GM19468 (cell line): ENCODE measurements around the gene NCOA5.
"Not testable (repeated sequence)": the region's sequence is repeated elsewhere in the genome, so short reads cannot be mapped to it uniquely, and the experiment has no call there.

Source experiments
- ATAC-seq: cut with Tn5 transposase; IDR thresholded peaks from one replicate; pipeline ENCODE4 v1.9.1; 2021; ENCODE audit warnings: mild to moderate bottlenecking, moderate library complexity, moderate number of reproducible peaks; ENCODE audit not compliant: unreplicated experiment; ENCODE audit errors: extremely low read depth

The NCOA5 gene

DNA sequence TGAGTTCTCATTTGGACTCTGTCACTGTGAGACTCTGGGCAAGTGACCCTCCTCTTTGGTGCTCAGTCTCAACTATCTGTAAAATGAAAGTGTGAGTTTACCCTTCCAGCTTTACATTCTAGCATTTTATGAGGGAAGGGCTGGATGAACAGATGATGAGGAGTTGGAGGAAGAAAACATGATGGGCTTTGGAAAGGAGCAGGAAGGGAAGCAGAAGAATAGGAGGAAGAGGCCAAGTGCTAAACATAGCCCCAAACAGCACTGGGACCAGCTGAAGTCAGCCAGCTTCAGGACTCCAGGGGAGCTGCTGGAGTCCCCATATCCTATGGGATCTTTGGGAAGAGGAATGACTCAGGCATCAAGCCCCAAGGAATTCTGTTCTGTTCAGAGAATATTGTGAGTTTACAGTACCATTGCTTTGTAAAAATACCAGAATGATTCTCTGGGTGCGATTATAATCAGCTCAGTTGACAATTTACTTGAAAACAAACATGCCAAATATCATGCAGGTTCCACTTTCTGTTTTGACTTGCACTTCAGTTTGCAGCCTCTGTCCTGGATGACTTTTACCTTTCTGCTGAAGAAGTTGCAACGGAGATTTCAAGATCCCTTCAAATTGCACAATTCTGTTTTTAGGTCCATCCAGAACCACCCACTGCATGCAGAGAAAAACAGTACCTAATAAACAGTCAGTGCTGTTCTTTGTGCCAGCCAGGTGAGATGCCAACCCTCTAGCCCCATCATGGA lies 31.6 kb upstream of the NCOA5 start:
- no peak for ATAC-seq

DNA sequence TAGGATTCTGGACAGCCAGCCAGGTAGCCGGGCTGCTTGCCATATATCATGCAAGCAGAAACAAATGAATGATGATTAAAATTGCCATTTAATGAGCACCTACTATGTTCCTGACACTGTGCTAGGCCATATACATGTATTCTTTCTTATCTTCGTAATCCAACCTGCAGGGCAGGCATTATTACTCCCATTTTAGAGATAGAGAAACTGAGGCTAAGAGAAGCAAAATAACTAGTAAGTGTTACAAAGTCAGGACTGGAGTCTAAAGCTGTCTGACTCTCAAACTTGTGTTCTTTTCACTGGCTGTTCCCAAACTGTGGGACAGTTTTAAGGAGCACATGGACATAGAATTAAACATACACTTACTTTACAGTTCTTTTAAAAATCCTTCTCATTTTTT lies 30.4 kb upstream of the NCOA5 start:
- ATAC-seq: no peak

DNA sequence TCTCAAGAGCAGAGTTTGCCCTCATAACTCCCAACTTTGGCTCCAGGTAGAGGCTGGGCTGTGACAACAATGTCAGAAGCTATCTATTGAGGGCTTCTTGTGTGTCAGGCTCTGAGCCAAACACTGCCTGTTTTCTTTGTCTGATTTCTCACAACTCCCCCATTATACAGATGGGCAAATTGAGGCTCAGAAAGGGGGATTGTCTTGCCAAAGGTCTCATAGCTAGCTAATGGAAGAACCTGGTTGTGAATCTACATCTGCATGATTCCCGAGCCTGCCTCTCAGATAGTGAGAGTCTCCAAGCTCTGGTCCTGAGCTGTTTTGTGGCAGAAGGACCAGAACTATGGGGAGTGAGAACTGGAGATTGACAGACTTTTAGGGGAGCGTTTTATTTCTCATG lies 29.8 kb upstream of the NCOA5 start:
- ATAC-seq: no peak

DNA sequence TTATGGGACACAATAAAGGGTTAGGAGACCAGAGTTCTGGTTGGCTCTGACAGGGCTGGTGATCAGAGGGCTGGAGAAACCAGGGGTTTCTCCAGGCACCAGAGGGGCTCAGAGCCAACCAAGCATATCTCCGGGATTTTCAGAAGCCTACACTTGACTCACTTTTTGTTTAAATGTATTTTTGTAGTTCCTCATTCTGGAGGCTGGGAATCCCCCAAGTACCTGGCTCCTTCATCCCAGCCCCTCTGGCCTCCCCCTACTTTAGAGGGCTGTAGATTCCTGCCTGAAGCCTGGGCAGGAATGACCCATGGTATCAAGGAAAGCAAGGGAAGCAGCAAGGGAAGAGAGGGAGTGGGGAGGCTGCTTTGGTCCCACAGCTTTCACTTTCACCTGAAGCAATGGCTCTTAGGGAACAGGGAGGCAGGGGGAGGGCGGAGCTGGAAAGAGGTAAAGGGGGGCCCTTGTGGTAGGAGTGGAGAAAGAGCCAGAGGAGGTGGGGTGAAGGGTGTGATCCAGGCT lies 29.3 kb upstream of the NCOA5 start:
- ATAC-seq: no peak

DNA sequence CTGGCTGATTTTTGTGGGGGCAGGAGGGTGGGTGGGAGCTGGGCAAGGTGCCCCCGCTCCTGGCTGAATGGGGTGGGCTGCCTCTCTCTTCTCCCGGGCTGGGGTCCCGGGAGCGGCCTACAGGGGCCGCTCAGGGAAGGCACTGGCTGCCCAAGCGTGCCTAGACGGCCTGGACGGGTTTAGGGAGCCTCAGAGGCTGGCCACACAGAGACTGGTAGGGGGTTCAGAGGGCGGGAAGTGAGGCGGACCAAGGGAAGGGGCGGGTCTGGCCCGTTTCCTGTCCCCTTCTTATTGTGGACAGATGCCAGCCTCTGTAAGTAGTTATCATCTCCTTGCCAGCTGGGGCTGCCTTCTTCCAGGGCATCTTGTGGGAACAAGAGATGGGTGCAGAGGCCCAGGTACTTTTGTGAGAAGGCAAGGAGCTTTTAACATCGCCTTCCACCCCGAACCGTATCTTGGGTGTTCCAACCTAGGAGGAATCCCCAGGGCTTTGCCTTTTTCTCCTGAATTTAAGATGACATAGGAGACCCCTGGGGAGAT lies 28.8 kb upstream of the NCOA5 start:
- no peak for ATAC-seq

DNA sequence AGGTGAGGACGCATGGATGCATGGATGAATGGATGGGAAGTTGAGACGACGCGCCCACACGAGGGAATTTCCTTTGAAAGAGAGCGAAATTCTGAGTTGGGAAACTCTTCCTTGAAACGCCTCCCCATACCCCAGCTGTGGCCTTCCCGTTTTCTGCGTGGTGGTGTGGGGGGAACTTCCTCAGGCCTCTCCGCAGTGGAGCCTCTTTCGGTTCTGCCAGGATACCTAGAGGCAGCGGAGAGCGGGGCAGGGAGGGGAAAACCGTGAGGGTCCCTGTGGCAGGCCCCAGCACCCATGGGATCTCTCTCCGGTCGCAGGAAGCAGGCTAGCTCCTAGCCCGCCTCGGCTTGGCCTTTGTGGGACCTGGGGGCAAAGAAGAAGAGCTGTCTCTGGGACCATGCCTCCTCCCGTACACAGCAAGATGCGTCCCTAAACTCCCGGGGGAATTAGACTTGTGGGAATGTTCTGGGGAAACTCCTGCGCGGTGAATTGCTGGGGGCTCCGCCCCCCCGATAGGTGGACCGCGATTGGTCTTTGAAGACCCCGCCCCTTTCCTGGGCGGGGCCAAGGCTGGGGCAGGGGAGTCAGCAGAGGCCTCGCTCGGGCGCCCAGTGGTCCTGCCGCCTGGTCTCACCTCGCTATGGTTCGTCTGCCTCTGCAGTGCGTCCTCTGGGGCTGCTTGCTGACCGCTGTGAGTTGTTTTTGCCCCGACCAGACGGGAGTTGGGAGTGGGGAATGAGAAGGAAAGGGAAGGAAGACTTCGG lies 28.1 kb upstream of the NCOA5 start, which contains the start of gene CD40:
TSS of gene CD40 (plus strand) at position 611 of the 764 bp plus-strand sequence. CDS start at position 641, 30 bp downstream.
- ATAC-seq: peak; percentile 58

DNA sequence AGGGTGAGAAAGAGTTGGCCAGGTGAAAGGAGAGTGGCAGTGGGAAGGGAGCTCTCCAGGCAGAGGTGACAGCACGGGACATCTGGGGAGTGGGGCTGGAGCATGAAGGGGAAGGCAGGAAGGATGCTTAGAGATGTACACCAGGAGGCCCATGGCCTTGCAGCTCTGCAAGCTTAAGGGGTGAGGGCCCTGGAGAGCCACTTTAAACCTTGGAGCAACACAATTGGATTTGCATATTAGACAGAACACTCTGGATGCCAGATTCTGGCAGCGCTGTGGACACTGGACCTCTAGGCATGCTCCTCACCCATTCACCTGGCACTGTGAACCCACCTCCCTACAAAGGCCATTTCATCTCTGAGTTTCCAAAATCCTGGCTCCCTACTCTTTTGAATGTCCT lies 24.7 kb upstream of the NCOA5 start:
- ATAC-seq: no peak

DNA sequence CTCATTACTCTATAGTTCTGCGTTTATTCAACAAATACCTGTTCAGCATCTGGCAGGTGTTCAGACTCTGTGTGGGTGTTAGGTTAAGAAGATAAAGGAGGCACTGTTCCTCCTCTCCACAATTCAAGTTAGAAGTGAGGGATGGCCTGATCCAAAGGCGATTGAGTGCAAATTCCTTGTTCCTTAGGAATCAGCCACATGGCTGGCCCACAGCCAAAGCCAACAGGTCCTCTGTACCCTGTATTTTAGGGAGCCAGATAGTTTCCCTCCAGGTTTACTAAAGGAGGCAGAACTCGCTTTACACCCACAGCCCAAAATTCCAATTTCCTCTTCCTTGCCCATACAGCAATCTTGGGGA lies 23.3 kb upstream of the NCOA5 start:
- ATAC-seq: no peak

DNA sequence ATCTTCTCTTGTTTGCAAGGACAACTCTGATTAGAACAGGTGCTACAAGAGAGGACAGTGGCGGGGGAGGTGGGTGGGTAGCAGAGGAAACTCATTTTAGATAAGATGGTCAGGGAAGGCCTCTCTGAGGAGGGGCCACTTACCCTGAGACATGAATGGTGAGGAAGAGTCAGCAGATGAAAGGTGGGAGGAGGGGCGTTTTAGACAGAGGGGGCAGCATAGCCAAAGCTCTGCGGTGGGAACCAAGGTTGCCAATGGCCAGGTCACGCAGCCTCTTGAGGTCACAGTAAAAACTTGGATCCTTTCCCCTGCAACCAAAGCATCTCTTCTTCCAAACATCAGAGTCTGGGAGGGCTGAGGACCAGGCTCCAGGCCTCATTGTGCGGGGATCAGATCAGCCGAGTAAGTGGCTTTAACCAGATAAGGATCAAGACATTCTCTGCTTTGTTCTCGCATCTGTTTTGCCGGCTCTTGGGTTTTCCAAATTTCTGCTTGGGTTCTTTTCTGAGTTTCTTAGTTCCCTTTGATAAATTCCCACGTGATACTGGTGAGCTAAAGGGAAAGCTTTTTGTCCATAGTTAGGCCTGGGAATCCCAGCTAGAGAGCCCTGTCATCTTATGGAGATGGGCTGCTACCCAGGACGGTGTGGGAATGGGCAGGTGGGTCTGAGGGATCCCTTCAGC lies 22.8 kb upstream of the NCOA5 start:
- no peak for ATAC-seq

DNA sequence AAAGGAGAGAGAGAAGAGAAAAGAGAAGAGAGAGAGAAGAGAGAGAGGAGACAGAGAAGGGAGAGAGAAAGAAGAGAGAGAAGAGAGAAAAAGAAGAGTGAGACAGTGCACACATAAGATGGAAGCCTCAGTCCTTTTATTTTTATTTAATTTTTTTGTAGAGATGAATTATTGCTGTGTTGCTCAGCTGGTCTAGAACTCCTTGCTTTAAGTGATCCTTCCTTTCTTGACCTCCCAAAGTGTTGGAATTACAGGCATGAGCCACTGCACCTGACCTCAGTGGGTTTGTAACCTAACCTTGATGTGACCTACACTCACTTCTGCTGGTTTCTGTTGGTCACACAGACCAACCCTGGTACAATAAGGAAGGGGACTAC lies 22.1 kb upstream of the NCOA5 start:
- ATAC-seq: no peak

DNA sequence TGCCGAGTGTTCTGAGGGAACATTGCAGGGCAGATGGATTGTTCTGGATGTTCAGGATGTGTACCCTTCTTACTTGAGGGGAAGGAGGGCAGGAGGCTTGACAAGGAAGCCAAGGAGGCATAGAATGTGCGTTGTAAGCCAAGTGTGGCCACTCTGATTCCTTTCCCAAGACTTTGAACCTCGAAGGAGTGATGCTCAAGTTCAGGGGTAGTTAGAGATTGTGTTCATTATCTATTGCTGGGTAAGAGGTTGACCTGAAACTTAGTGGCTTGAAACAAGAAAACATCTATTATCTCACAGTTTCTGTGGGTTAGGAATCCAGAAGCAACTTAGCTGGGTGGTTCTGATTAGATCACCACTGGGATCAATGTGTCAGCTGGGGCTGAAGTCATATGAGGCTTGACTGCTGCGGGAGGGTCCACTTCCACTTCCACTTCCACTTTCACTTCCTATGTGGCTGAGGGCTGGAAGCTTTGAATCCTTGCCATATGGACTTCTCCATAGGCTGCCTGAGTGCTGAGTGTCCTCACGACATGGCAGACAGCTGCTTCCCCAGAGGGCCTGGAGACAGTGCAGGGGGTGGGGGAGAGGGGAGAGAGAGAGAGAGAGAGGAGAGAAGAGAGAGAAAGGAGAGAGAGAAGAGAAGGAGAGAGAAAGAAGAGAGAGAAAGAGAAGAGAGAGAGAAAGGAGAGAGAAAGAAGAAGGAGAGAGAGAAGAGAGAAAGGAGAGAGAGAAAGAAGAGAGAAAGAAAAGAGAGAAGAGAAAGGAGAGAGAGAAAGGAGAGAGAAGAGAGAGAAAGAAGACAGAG lies 21.5 kb upstream of the NCOA5 start:
- ATAC-seq: peak; percentile 32

DNA sequence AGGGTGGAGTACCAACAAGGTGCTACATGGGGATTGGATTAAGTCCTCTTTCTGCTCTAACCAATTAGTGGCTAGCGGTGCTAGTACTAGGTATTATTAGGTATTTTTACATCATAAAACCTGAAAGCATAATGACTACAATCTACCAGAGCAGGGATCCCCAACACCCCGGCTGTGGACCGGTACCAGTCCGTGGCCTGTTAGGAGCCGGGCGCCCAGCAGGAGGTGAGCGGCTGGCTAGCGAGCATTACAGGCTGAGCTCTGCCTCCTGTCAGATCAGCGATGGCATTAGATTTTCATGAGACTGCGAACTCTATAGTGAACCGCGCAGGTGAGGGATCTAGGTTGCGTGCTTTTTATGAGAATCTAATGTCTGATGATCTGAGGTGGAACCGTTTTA lies 19.2 kb upstream of the NCOA5 start:
- ATAC-seq: no peak

DNA sequence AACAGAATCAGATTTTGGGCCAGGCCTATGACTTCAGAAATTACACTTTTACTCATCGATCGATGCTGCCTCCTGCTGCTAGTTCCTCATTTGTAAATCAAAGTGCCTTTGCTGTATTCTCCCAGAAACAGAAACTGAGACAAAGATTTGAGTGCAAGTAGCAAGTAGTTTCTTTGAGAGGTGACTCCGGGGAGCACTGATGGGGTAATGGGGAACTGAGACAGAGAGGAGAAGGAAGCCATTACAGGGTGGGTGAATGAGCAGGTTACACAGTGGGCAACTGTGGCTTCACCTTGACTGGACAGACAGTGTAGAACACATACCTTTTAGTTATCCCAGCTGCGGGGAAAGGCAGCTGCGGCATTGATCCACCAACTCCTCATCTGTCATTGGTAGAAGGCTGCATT lies 18.7 kb upstream of the NCOA5 start:
- peak; percentile 73 for ATAC-seq

DNA sequence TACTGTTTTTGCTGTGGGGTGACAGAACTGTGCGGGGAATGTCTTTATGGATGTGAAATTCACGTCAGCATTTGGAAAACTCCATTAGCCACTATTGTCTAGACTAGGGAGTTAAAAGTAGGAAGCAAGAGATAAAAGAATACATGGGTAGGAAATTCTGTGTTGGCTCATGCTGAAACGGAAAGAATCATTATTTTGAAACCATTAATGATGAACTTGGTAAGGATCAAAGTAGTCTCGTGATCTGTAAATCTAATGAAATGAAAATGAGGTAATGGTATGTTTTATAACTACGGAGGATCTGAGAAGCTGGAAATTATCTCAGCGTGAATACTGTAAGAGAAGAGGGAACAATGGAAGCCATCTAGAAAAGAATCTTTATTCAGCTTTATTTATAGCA lies 17.3 kb upstream of the NCOA5 start:
- ATAC-seq: no peak

DNA sequence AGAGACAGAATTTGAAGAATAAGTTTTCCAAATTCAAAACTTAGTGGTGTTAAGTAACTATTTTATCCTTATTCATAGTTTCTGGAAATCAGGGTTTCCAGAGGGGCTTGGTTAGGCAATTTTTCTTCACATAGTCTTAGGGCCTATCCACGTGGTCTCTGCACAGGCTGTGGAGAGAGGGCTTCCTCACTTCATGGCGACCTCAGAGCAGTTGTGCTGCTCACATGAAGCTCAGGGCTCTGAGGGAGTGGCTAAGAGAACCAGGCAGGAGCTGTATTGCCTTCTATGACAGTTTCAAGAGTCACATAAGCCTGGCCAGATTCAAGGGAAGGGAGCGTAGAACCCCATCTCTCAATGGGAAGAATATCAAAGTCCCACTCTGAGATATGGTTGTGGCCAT lies 14.5 kb upstream of the NCOA5 start:
- no peak for ATAC-seq

DNA sequence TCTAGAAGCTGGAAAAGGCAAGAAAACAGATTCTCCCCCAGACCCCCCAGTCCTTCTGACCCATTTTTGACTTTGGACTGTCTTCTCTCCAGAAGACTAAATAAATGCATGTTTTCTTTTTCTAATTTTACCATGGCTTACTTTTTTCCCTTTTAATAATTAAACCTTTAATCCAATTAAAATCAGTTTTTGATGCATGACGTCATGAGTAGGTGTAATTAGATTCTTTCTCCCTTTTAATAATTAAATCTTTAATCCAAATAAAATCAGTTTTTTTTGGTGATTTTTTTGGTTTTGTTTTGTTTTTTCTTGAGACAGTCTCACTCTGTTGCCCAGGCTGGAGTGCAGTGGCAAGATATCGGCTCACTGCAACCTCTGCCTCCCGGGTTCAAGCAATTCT lies 13.2 kb upstream of the NCOA5 start:
- ATAC-seq: no peak

DNA sequence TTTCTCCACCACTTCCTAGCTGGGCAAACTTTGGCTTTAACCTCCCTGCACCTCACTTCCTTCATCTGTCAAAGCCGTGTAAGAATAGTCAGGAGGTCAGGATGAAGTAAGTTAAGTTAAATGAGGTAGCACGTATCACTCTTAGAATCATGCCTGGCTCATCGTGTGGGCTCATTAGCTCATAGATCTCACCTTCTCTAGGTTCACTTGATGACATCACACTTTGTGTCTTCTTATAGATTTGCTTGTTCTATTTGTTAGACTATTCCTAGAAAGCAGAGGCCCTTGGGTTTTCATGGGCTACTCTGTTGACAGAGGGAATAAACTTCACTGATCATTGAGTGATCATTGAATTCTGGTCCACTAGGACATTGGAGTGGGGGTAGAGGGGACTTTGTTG lies 12.2 kb upstream of the NCOA5 start:
- ATAC-seq: no peak

DNA sequence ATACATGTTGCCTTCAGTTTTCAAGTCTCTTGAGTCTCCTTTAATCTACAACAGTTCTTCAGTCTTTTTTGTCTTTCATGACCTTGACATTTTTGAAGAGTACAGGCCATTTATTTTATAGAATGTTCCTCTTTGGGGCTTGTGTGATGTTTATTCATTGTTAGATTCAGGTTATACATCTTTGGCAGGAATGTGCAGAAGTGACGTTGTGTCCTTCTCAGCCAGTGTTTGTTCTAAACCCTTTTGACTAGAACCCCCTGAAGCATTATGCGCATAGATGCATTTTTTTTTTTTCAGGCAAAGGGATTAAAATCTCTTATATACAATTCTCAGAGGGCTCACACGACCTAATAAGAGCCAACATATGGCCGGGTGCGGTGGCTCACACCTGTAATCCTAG lies 11.2 kb upstream of the NCOA5 start:
- ATAC-seq: no peak

DNA sequence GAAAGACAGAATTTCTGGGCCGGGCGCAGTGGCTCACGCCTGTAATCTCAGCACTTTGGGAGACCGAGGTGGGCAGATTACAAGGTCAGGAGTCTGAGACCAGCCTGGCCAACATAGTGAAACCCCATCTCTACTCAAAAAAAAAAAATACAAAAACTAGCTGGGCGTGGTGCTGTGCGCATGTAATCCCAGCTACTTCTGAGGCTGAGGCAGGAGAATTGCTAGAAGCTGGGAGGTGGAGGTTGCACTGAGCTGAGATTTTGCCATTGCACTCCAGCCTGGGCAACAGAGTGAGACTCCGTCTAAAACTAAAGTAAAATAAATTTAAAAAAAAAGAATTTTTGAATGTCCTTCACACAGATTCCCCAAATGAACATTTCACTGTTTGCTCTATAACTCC lies 10.7 kb upstream of the NCOA5 start:
- not testable (repeated sequence) for ATAC-seq
